GM12872 (cell line): ENCODE data around the gene BEND7.

ENCODE experiments used
- TF ChIP-seq, protein P1 (sequence below): IDR thresholded peaks from 3 replicates; pipeline ENCODE4 v1.5.1; 2011; ENCODE audit warnings: low read depth, mild to moderate bottlenecking, low read length, moderate library complexity; ENCODE audit not compliant: insufficient read depth

BEND7 gene

DNA sequence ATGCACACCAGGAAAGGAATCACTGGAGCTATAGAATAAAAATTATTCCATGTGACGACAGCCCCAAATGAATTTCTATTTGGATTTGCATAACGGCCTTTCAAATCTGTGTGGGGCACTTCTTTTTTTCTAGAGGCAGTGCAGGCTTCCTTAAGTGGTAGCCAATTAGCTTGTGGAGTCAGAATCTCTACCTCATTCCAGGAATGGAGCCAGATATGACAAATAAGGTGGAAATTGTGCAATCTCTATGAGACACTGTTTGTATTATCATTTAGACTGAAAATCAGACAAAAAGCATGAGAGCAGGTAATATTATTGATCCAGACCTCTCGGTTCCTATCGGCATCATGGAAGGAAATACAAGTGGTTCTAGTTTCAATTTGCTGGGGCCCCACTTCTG, 78.7 kb downstream of the BEND7 start:
- TF ChIP-seq, protein P1, sequence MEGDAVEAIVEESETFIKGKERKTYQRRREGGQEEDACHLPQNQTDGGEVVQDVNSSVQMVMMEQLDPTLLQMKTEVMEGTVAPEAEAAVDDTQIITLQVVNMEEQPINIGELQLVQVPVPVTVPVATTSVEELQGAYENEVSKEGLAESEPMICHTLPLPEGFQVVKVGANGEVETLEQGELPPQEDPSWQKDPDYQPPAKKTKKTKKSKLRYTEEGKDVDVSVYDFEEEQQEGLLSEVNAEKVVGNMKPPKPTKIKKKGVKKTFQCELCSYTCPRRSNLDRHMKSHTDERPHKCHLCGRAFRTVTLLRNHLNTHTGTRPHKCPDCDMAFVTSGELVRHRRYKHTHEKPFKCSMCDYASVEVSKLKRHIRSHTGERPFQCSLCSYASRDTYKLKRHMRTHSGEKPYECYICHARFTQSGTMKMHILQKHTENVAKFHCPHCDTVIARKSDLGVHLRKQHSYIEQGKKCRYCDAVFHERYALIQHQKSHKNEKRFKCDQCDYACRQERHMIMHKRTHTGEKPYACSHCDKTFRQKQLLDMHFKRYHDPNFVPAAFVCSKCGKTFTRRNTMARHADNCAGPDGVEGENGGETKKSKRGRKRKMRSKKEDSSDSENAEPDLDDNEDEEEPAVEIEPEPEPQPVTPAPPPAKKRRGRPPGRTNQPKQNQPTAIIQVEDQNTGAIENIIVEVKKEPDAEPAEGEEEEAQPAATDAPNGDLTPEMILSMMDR = no peak

DNA sequence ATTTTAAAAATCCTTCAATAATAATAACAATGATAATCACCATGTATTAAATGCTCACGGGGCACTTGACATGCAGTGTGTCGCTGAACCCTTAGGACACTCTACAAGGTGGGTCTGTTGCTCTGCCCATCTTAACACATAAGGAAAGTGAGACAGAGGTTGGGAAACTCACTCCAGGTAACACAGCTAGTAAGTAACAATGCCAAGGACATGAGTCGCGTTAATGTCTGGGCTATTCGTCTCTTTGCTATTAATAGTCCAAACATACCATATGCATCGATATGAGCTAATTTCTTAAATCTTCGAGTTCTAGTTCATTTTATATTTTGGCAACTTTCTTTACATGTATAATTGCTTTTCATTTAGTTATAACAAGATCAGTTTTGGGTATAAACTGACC, 79.5 kb downstream of the BEND7 start:
- TF ChIP-seq, protein P1 = no peak

GRCh38 chr10:13448216-13448615, 80.6 kb downstream of the BEND7 start:
- TF ChIP-seq, protein P1 = no peak

GRCh38 chr10:13445656-13446400, 83.0 kb downstream of the BEND7 start:
- TF ChIP-seq, protein P1 = no peak

GRCh38 chr10:13441476-13441875, 87.3 kb downstream of the BEND7 start:
- TF ChIP-seq, protein P1 = no peak

DNA sequence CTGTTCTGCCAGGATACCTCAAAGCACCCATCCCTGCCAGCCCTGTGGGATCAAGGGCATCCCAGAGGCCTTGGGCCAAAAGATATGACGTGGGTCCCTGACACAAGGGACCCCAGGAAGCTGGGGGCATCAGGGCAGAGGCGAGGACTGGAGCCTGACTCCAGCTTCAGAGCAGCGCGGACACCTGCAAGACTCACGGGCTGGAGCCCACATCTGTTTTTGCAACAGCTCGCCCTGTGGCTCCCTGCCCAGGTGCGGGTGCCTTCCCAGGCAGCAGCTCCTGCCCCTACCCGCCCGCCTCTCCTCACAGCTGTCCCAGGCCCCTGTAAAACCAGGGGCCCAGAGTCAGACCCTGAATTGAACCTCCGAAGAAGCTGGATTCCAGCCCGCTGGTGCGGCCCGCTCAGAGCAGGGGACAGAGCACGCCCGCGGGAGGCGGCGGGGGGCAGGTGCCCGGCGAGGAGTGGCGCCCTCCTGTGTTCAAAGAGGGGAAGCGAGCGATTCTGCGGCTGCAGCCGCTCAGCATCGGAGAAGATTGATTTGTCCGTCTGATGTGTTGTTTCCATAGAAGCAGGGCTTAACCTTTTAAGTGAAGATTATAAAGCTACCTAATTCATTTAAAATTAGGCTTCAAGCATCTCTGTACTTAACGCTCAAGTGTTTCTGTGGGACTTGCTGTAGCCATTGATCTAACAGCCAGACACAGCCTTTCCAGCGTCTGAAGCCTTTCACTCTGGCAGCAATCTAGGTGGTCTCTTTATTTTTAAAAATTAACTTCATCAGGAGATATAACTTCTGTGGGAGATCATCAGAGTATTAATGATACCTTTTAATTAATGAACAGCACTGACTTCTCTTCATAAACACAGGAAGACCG, 88.4 kb downstream of the BEND7 start:
- TF ChIP-seq, protein P1 = peak; percentile 82
